AG04450 (cell line): ENCODE measurements around the gene UBR3. TPM values are rescaled to one million over a fixed set of nuclear protein-coding genes. Genes with fewer than 3 reads are reported as not detected.

ENCODE experiments used
- CTCF ChIA-PET: fragments of 300-600, 350-600 bp; formaldehyde crosslinking; extraction: SDS; loops from one replicate; lab custom pipeline; 2022; ENCODE audit warnings: antibody characterized with exemption, inconsistent platforms; lab: Charles Lee
- POLR2A ChIA-PET: fragments of 350-600 bp; formaldehyde crosslinking; extraction: SDS; loops from one replicate; lab custom pipeline; 2021; ENCODE audit warnings: antibody characterized with exemption, inconsistent platforms; lab: Yijun Ruan, JAX
- DNase-seq: peaks from one replicate; pipeline ENCODE4 v3.0.0-alpha.2; 2011; ENCODE audit warnings: low read depth, low spot score
- H3K27ac ChIP-seq: one replicate; pipeline ENCODE4 v1.5.1; 2012; ENCODE audit warnings: low read depth, low read length, control low read depth
- H3K27me3 ChIP-seq: one replicate; pipeline ENCODE4 v1.6.0; 2012; ENCODE audit warnings: low read length; ENCODE audit not compliant: control insufficient read depth, insufficient read depth
- H3K4me3 ChIP-seq: 2 replicates; pipeline ENCODE4 v1.5.1; 2011; ENCODE audit warnings: mild to moderate bottlenecking, low read depth, low read length, control low read depth
- H3K9me3 ChIP-seq: 2 replicates; pipeline ENCODE4 v1.5.1; 2012; ENCODE audit warnings: low read length; ENCODE audit not compliant: control insufficient read depth, insufficient read depth
- CTCF ChIP-seq: IDR thresholded peaks from 2 replicates; pipeline ENCODE4 v1.5.1; 2011; ENCODE audit warnings: low read depth, low read length, control low read depth, inconsistent platforms
- polyA plus RNA-seq: library from polyadenylated mRNA; depleted of rRNA; stranded (reverse); fragments of >200 nt; gene quantifications from 2 replicates; pipeline ENCODE4 v1.2.3, GENCODE V29; 2011

Gene UBR3
- polyA plus RNA-seq, 1 experiment, result 20.3 TPM

- H3K27me3 ChIP-seq, result no peaks in the 10 kb centered on the region
- no peak overlapping the region for H3K27ac ChIP-seq
- TF ChIP-seq CTCF, result no peak
- CTCF ChIA-PET, result interaction anchor here (1.0 kb wide), 1 partner anchor 101 kb away, joined by 3 read pairs; no protein-coding TSS in a partner anchor
- no peak overlapping the region for H3K4me3 ChIP-seq
- no peak for DNase-seq
- POLR2A ChIA-PET, result no interaction called here
- no peaks in the 10 kb centered on the region for H3K9me3 ChIP-seq
These were observed 5.2 kb upstream of the UBR3 start for GRCh38 chr2:169822036-169822435.

DNA sequence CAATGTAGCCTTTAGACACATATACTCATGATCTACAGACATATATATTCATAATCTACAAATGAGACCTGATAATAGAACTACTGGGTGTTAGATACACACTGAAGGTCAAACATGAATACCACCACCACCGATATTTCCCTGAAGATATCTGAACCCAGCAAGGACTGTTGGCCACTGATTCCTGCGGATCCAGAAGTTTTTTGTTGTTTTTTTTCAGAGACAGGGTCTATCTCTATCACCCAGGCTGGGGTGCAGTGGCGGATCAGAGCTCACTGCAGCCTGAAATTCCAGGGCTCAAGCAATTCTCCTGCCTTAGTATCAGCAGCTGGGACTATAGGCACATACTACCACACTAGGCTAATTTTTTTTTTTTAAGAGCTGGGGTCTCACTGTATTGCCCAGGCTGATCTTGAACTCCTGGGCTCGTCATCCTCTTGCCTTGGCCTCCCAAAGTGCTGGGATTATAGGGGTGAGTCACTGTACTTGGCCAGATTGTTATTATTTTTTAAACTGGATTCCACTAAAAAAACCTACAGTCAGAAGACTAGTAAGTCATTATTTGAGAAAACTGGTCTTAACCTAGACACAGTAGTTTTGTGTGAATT is 4.4 kb upstream of the UBR3 start:
- TF ChIP-seq CTCF, result no peak
- CTCF ChIA-PET, result interaction anchor here (0.9 to 1.6 kb wide), 3 partner anchors 8 to 371 kb away, joined by 3 to 5 read pairs (median 4); no protein-coding TSS in a partner anchor
- H3K27me3 ChIP-seq, result no peaks in the 10 kb centered on the region
- no peaks in the 10 kb centered on the region for H3K9me3 ChIP-seq
- POLR2A ChIA-PET, result no interaction called here
- no peak overlapping the region for H3K4me3 ChIP-seq
- no peak overlapping the region for H3K27ac ChIP-seq
- no peak for DNase-seq

GRCh38 chr2:169823996-169824372 is 3.3 kb upstream of the UBR3 start:
- Histone ChIP-seq H3K27me3 (no peaks in the 10 kb centered on the region), H3K4me3 (peak overlapping the region; percentile 82), H3K27ac (no peak overlapping the region), H3K9me3 (no peaks in the 10 kb centered on the region)
- no peak for TF ChIP-seq CTCF
- CTCF ChIA-PET, result interaction anchor here (0.7 to 4.0 kb wide), 15 partner anchors 9 to 372 kb away, joined by 3 to 27 read pairs (median 4); no protein-coding TSS in a partner anchor
- POLR2A ChIA-PET, result no interaction called here
- DNase-seq, result no peak

- Histone ChIP-seq H3K27ac (peak within 1 kb of the TSS; percentile 31), H3K9me3 (no peaks in the 10 kb centered on the region), H3K4me3 (peak within 1 kb of the TSS; percentile 82), H3K27me3 (no peaks in the 10 kb centered on the region)
- POLR2A ChIA-PET, result interaction anchor here (0.6 to 1.0 kb wide), 2 partner anchors 9 to 104 kb away, joined by 3 read pairs; no protein-coding TSS in a partner anchor
- DNase-seq, result peak; percentile 34
- TF ChIP-seq CTCF, result peak; percentile 79
- CTCF ChIA-PET, result interaction anchor here (0.7 to 4.0 kb wide), 18 partner anchors 9 to 372 kb away, joined by 3 to 27 read pairs (median 4); no protein-coding TSS in a partner anchor
These were observed 2.6 kb upstream of the UBR3 start, which contains the start of gene METTL5 for GRCh38 chr2:169824373-169825333. Gene METTL5, minus strand, starts transcription at chr2:169824905. Its CDS starts 308 bp downstream, at chr2:169824597.
